ENCODE data around the gene BMP6.

The BMP6 gene

GRCh38 chr6:7747901-7748504 is 22.1 kb downstream of the BMP6 start:
- no peak for DNase-seq

GRCh38 chr6:7749478-7749877 is 23.6 kb downstream of the BMP6 start:
- DNase-seq, result no peak

GRCh38 chr6:7750197-7750596 is 24.3 kb downstream of the BMP6 start:
- DNase-seq, result no peak

GRCh38 chr6:7758456-7758855 is 32.6 kb downstream of the BMP6 start:
- no peak for DNase-seq

GRCh38 chr6:7759320-7759719 is 33.4 kb downstream of the BMP6 start:
- no peak for DNase-seq

GRCh38 chr6:7761051-7761450 is 35.2 kb downstream of the BMP6 start:
- no peak for DNase-seq

- DNase-seq, result no peak
These were observed 36.9 kb downstream of the BMP6 start for GRCh38 chr6:7762760-7763159.

GRCh38 chr6:7763881-7764280 is 38.0 kb downstream of the BMP6 start:
- no peak for DNase-seq

GRCh38 chr6:7765575-7766325 is 39.9 kb downstream of the BMP6 start:
- DNase-seq, result no peak

GRCh38 chr6:7769702-7770101 is 43.8 kb downstream of the BMP6 start:
- no peak for DNase-seq

GRCh38 chr6:7770111-7770510 is 44.2 kb downstream of the BMP6 start:
- no peak for DNase-seq

GRCh38 chr6:7770601-7771000 is 44.7 kb downstream of the BMP6 start:
- DNase-seq, result no peak

- DNase-seq, result no peak
These were observed 47.4 kb downstream of the BMP6 start for GRCh38 chr6:7773322-7773721.

- no peak for DNase-seq
These were observed 48.0 kb downstream of the BMP6 start for GRCh38 chr6:7773914-7774313.

- no peak for DNase-seq
These were observed 50.6 kb downstream of the BMP6 start for GRCh38 chr6:7776509-7776908.

- DNase-seq, result no peak
These were observed 51.2 kb downstream of the BMP6 start for GRCh38 chr6:7777074-7777473.

GRCh38 chr6:7781240-7781639 is 55.3 kb downstream of the BMP6 start:
- no peak for DNase-seq

GRCh38 chr6:7784248-7784647 is 58.3 kb downstream of the BMP6 start:
- no peak for DNase-seq

GRCh38 chr6:7784706-7785105 is 58.8 kb downstream of the BMP6 start:
- no peak for DNase-seq

GRCh38 chr6:7785243-7786035 is 59.5 kb downstream of the BMP6 start:
- DNase-seq, result no peak

GRCh38 chr6:7786214-7786661 is 60.3 kb downstream of the BMP6 start:
- DNase-seq, result no peak

- DNase-seq, result no peak
These were observed 61.3 kb downstream of the BMP6 start for GRCh38 chr6:7787137-7787608.

- DNase-seq, result no peak
These were observed 61.8 kb downstream of the BMP6 start for GRCh38 chr6:7787731-7788130.

- no peak for DNase-seq
These were observed 68.6 kb downstream of the BMP6 start for GRCh38 chr6:7794509-7794908.
